ENCODE results near the gene GPR180.

DNA sequence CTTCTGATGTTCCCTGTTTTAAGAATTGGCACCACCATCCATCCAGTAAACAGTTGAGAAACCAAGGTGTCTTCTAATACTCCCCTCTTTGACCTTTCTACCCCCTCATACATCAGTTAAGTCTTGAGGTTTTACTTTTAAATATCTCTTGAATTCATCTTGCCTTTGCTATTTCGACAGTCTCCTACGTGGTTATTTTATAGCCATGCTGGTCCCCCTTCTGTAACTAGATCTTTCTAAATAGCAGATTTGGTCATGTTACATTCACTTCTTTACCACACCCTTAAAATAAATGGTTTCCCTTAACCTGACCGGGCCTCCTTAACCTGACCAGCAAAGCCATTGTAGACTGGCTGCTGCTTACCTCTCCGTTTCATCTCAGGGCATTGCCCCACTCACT, 5.4 kb downstream of the GPR180 start:
- TF ChIP-seq, protein P1, sequence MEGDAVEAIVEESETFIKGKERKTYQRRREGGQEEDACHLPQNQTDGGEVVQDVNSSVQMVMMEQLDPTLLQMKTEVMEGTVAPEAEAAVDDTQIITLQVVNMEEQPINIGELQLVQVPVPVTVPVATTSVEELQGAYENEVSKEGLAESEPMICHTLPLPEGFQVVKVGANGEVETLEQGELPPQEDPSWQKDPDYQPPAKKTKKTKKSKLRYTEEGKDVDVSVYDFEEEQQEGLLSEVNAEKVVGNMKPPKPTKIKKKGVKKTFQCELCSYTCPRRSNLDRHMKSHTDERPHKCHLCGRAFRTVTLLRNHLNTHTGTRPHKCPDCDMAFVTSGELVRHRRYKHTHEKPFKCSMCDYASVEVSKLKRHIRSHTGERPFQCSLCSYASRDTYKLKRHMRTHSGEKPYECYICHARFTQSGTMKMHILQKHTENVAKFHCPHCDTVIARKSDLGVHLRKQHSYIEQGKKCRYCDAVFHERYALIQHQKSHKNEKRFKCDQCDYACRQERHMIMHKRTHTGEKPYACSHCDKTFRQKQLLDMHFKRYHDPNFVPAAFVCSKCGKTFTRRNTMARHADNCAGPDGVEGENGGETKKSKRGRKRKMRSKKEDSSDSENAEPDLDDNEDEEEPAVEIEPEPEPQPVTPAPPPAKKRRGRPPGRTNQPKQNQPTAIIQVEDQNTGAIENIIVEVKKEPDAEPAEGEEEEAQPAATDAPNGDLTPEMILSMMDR (conservative IDR thresholded peaks at IDR 0.05) = no peak
- no peak for TF ChIP-seq EZH2 (IDR thresholded peaks at IDR 0.05; ENCODE audit: low read depth)

Measured in PC-9 (cell line).